Caco-2 (cell line): ENCODE results near the gene NDUFB8. TPM values are rescaled to one million over a fixed set of nuclear protein-coding genes. Genes with fewer than 3 reads are reported as not detected.

Experiments
- BruUV-seq: library from RNA; stranded (reverse); fragments of 400-500 nt; replicated peaks from 2 replicates; lab custom pipeline; 2021; lab: Mats Ljungman, UMichigan
- CTCF ChIA-PET: fragments of 300-600 bp; sonication (Branson Sonifier 250); formaldehyde crosslinking; loops from one replicate; lab custom pipeline; 2022; ENCODE audit warnings: antibody characterized with exemption; lab: Charles Lee
- POLR2A ChIA-PET: fragments of 300-600 bp; sonication (Branson Sonifier 250); formaldehyde crosslinking; loops from one replicate; lab custom pipeline; 2022; ENCODE audit warnings: antibody characterized with exemption; lab: Charles Lee
- DNase-seq, 2 experiments: peaks; one replicate each; pipeline versions ENCODE4 v3.0.0 to v3.0.0-alpha.2; 2020 to 2022
- H3K27me3 ChIP-seq: replicated peaks from 2 replicates; pipeline ENCODE4 v1.6.0; 2011; ENCODE audit warnings: low read length; ENCODE audit not compliant: control insufficient read depth, insufficient read depth
- H3K36me3 ChIP-seq: 2 replicates; pipeline ENCODE4 v1.5.1; 2011; ENCODE audit warnings: low read length; ENCODE audit not compliant: control insufficient read depth, insufficient read depth
- H3K4me1 ChIP-seq: fragments of 250-450 bp; sonication (Bioruptor Pico); 2 replicates; pipeline ENCODE4 v1.5.1; 2020; ENCODE audit warnings: mild to moderate bottlenecking
- H3K4me3 ChIP-seq: 2 replicates; pipeline ENCODE4 v1.5.1; 2011; ENCODE audit warnings: low read depth, mild to moderate bottlenecking, control low read depth, low read length
- H3K9me3 ChIP-seq: fragments of 250-450 bp; sonication (Bioruptor Pico); 2 replicates; pipeline ENCODE4 v1.5.1; 2020; ENCODE audit warnings: mild to moderate bottlenecking, moderate library complexity
- H3K27ac Mint-ChIP-seq: one replicate; pipeline ENCODE4 v1.8.0; 2022; ENCODE audit warnings: mixed read lengths; ENCODE audit not compliant: unreplicated experiment
- H3K27me3 Mint-ChIP-seq: one replicate; pipeline ENCODE4 v1.8.0; 2022; ENCODE audit warnings: mixed read lengths; ENCODE audit not compliant: insufficient read depth, unreplicated experiment
- H3K36me3 Mint-ChIP-seq: one replicate; pipeline ENCODE4 v1.8.0; 2022; ENCODE audit warnings: mild to moderate bottlenecking, mixed read lengths; ENCODE audit not compliant: insufficient read depth, unreplicated experiment
- H3K4me1 Mint-ChIP-seq: one replicate; pipeline ENCODE4 v1.8.0; 2022; ENCODE audit warnings: low read depth, mixed read lengths; ENCODE audit not compliant: unreplicated experiment
- H3K4me3 Mint-ChIP-seq: one replicate; pipeline ENCODE4 v1.8.0; 2022; ENCODE audit warnings: mild to moderate bottlenecking, moderate library complexity, mixed read lengths; ENCODE audit not compliant: unreplicated experiment
- H3K9me3 Mint-ChIP-seq: one replicate; pipeline ENCODE4 v1.8.0; 2022; ENCODE audit warnings: mixed read lengths; ENCODE audit not compliant: unreplicated experiment
- CTCF ChIP-seq, 2 experiments: fragments of 200-600 bp in 1 of 2; IDR thresholded peaks; 1 replicate in 1 of 2; 2 replicates in 1 of 2; pipeline versions ENCODE4 v1.5.1 to v1.8.0; 2011 to 2022; ENCODE audit warnings: antibody characterized with exemption in 1 of 2, control low read depth in 1 of 2, inconsistent platforms in 1 of 2, low read depth in 1 of 2, low read length in 1 of 2, mild to moderate bottlenecking in 1 of 2, moderate library complexity in 1 of 2; ENCODE audit not compliant: insufficient read depth in 1 of 2, severe bottlenecking in 1 of 2, unreplicated experiment in 1 of 2
- intact Hi-C: fragments of 100-400 bp; cut with micrococcal nuclease; formaldehyde crosslinking; loops from one replicate; pipeline ENCODE4 v1.10.0; 2022; ENCODE audit not compliant: unreplicated experiment
- total RNA-seq: library from RNA; stranded (reverse); gene quantifications from 2 replicates; pipeline ENCODE4 v1.2.3, GENCODE V29; 2022

Gene NDUFB8
- total RNA-seq, 1 experiment from 2014 or later = 249 TPM

GRCh38 chr10:100498059-100498458 lies 31.6 kb downstream of the NDUFB8 start:
- no peaks in the 10 kb centered on the region for H3K9me3 Mint-ChIP-seq
- CTCF ChIA-PET = no interaction called here
- H3K4me3 Mint-ChIP-seq = no peak overlapping the region
- Histone ChIP-seq H3K9me3 (no peaks in the 10 kb centered on the region), H3K4me1 (peaks cover under 1% of the 10 kb centered on the region; the same call in 1 of the 2 replicates), H3K36me3 (no peaks in the 10 kb centered on the region; the same call in 1 of the 2 replicates), H3K27me3 (no peaks in the 10 kb centered on the region), H3K4me3 (no peak overlapping the region)
- no peak for DNase-seq
- H3K27me3 Mint-ChIP-seq = no peaks in the 10 kb centered on the region
- POLR2A ChIA-PET = no interaction called here
- BruUV-seq = no TSS peak
- no peak for TF ChIP-seq CTCF (IDR thresholded peaks at IDR 0.05; ENCODE audit: insufficient read depth in 1 of 2, low read depth in 1 of 2, low read length in 1 of 2, severe bottlenecking in 1 of 2, unreplicated experiment in 1 of 2)
- no peaks in the 10 kb centered on the region for H3K36me3 Mint-ChIP-seq
- no peaks in the 10 kb centered on the region for H3K4me1 Mint-ChIP-seq
- intact Hi-C loops = no loop called here
- H3K27ac Mint-ChIP-seq = no peak overlapping the region

GRCh38 chr10:100496567-100496966 lies 33.1 kb downstream of the NDUFB8 start:
- Mint-ChIP-seq H3K4me1 (no peaks in the 10 kb centered on the region), H3K36me3 (no peaks in the 10 kb centered on the region), H3K4me3 (no peak overlapping the region), H3K27ac (no peak overlapping the region), H3K27me3 (no peaks in the 10 kb centered on the region), H3K9me3 (no peaks in the 10 kb centered on the region)
- Histone ChIP-seq H3K4me3 (no peak overlapping the region), H3K4me1 (no peaks in the 10 kb centered on the region), H3K9me3 (no peaks in the 10 kb centered on the region), H3K27me3 (no peaks in the 10 kb centered on the region), H3K36me3 (no peaks in the 10 kb centered on the region; the same call in 1 of the 2 replicates)
- CTCF ChIA-PET = interaction anchor here (1.2 to 2.1 kb wide), 2 partner anchors 12 to 22 kb away, joined by 3 to 5 read pairs; no protein-coding TSS in a partner anchor
- POLR2A ChIA-PET = no interaction called here
- BruUV-seq = no TSS peak
- intact Hi-C loops = no loop called here
- no peak for TF ChIP-seq CTCF (IDR thresholded peaks at IDR 0.05; ENCODE audit: insufficient read depth in 1 of 2, low read depth in 1 of 2, low read length in 1 of 2, severe bottlenecking in 1 of 2, unreplicated experiment in 1 of 2)
- DNase-seq = no peak

- Mint-ChIP-seq H3K4me1 (no peaks in the 10 kb centered on the region), H3K27ac (no peak overlapping the region), H3K36me3 (no peaks in the 10 kb centered on the region), H3K4me3 (no peak overlapping the region), H3K27me3 (no peaks in the 10 kb centered on the region), H3K9me3 (no peaks in the 10 kb centered on the region)
- H3K36me3 ChIP-seq = no peaks in the 10 kb centered on the region
- no peaks in the 10 kb centered on the region for H3K9me3 ChIP-seq
- CTCF ChIA-PET = interaction anchor here (0.8 kb wide), 1 partner anchor 28 kb away, joined by 3 read pairs; no protein-coding TSS in a partner anchor
- no peak overlapping the region for H3K4me3 ChIP-seq
- no peak for TF ChIP-seq CTCF (IDR thresholded peaks at IDR 0.05; ENCODE audit: insufficient read depth in 1 of 2, low read depth in 1 of 2, low read length in 1 of 2, severe bottlenecking in 1 of 2, unreplicated experiment in 1 of 2)
- intact Hi-C loops = no loop called here
- no peaks in the 10 kb centered on the region for H3K4me1 ChIP-seq
- POLR2A ChIA-PET = no interaction called here
- H3K27me3 ChIP-seq = no peaks in the 10 kb centered on the region
- DNase-seq = no peak
- BruUV-seq = no TSS peak
Observed at GRCh38 chr10:100490531-100490930, 39.1 kb downstream of the NDUFB8 start.
